A172 (cell line): ENCODE results near the gene LCN6. TPM values are rescaled to one million over a fixed set of nuclear protein-coding genes. Genes with fewer than 3 reads are reported as not detected.
"Not testable (repeated sequence)": the region's sequence is repeated elsewhere in the genome, so short reads cannot be mapped to it uniquely, and the experiment has no call there.

ENCODE experiments used
- DNase-seq: peaks from one replicate; pipeline ENCODE4 v3.0.0-alpha.2; 2015; ENCODE audit warnings: low spot score
- total RNA-seq: library from RNA; depleted of rRNA; stranded (reverse); fragments of >200 nt; shearing (Covaris generic); gene quantifications from 2 replicates; pipeline ENCODE4 v1.2.3, GENCODE V29; 2014

Gene LCN6
- total RNA-seq, 1 experiment from 2014 or later, result not detected

- no peak for DNase-seq
Observed at GRCh38 chr9:136759436-136760325, 11.4 kb upstream of the LCN6 start.

- DNase-seq, result no peak
Observed at GRCh38 chr9:136759001-136759400, 10.7 kb upstream of the LCN6 start.

DNA sequence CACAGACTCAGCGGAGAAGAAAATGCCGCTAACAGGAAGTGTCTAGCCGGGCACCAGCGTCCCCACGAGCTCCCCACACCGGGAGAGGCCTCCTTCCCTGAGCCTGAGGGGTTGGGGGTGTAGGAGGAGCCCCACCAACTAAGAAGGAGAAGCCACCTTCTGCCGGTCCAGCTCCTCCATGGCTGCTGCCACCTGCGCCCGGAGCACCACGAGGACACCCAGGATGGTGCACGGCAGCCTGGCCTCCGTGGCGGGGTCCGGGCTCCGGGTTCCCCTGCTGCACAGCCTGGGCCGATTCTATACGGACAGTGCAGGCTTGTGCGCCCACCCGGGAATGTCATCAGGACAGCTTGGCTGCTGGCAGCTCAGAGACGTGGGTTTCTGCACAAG lies 9.4 kb upstream of the LCN6 start:
- DNase-seq, result no peak

DNA sequence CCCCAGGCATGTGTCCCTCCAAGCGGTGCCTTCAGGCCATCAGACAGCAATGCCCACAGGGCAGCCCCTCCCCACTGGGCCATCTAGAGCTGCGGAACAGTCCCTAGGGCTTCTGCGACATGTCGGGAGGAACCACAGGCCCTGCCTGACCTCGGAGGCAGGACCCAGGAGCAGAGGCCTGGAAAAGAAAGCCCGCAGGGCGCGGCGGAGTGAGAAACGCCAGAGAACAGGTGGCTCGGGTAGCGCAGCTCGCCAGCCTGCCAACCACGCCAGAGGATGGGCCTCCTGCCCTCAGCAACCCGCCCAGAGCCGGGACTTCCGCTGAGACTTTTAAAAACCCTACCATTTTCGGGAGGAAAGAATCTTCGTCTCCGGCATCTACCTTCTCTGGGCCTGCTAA lies 9.0 kb upstream of the LCN6 start:
- no peak for DNase-seq

GRCh38 chr9:136756836-136757235 lies 8.5 kb upstream of the LCN6 start:
- DNase-seq, result no peak

- no peak for DNase-seq
Observed at GRCh38 chr9:136756134-136756438, 7.8 kb upstream of the LCN6 start.

GRCh38 chr9:136755302-136756133 lies 7.2 kb upstream of the LCN6 start:
- not testable (repeated sequence) for DNase-seq

DNA sequence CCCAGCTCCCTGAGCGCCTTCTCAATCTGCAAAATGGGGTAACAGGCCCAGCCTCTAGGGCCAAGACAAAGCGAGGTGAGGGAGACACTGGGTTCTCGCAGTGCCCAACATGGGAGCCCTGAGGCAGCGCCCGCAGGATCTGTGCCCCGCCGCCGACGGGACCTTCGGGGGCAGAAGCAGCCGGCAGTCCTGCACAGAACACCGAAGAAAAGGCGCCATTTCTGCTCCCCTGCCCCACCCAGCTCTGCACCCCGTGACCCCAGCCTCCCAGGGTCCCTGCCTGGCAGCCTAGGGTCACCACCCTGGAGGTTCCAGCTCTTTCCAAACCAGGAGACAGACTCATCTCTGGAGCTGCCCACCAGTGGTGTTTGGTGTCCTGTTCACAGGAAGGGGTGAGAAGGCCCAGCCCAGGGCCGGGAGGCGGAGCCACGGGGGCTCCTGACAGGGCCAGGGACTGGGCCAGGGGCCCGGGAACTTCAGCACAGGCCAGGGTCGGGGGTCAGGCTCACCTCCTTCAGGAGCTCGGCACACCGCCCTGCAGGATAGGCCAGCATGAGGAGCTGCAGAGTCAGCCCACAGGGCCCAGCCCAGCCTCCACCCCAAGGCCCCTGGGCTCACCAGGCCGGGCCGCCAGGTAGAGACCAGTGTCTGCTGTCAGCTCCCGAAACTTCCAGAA lies 6.4 kb upstream of the LCN6 start:
- no peak for DNase-seq

DNA sequence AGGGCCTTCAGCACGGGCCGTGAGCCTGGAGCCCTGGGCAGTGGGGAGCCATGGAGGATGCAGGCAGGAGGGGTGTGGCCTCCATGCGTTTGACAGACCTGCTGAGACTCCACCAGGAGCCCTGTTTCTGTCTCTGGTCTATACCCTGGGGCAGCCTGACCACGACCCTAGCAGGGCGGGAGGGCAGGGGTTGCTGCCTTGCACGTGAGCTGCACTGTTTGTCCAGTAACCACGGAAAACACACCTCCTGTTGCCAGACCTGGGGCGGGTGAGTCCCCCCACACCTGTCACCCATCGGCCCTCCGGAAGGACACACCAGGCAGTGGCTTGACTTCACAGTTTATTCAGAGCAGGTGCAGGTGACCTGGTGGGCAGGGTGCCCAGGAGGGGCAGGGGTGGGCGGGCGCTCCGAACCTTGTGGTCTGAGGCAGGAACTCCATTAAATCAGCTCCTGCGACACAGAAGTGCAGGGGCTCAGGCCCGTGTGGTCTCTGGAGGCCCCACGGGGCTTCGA lies 5.8 kb upstream of the LCN6 start:
- no peak for DNase-seq

- no peak for DNase-seq
Observed at GRCh38 chr9:136753371-136754058, 5.2 kb upstream of the LCN6 start.

GRCh38 chr9:136751814-136752213 lies 3.5 kb upstream of the LCN6 start:
- DNase-seq, result no peak

DNA sequence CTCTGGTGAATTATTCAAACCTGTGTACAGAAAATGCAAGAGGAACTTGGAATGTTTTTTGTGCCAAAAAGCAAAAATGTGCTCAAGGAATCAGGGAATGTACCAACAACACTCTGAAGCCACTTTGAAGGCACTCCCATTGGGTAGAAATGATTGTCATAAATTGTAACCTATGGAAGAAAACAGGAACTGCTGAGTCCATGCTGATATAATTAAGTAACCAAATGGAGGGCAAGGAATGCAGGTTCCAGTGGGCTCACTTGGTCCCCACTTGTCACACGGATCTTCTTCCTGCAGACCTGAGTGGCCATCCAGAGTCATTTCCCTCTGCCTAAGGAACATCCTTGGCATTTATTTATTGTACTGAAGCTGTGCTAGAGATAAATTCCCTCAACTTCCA lies 2.9 kb upstream of the LCN6 start:
- no peak for DNase-seq

DNA sequence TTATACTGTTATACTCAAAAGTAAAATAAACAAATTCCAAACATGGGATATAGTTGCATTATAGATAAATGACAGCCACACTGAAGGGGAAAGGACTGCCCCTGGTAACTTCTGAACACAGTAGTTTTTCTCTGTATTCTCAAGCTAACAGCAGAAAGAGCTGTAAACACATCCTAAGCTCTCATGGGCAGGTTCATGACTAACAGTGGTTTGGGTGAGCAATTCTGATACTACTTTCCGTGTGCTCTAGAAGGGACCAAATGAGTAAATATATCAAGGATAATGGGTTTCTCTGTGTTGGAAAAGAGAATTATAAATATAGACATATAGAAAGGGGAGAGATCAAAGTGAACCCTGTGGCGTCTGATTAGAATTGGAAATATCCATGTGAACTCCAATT lies 2.2 kb upstream of the LCN6 start:
- no peak for DNase-seq

GRCh38 chr9:136748666-136749611 lies 614 bp upstream of the LCN6 start:
- DNase-seq, result no peak

- no peak for DNase-seq
Observed at GRCh38 chr9:136747161-136748060, 914 bp downstream of the LCN6 start.

DNA sequence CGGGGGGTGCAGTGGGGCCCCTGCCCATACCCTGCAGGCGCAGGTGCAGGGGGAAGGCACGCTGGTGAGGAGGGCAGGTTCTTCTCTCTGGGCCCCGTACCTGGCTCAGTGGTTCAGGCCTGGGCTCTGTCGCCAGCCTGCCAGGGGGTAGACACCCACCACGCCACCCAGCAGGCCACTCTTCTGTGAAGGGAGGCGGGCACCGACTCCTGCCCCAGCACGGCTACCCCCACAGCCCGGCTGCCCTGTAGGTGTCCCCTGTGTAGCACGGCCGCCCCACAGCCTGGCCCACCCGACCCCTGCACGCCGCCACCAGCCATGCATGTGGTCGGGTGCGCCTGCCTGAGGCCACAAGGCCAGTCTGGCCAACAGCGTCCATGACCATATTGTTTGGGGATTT lies 1.7 kb downstream of the LCN6 start:
- no peak for DNase-seq

DNA sequence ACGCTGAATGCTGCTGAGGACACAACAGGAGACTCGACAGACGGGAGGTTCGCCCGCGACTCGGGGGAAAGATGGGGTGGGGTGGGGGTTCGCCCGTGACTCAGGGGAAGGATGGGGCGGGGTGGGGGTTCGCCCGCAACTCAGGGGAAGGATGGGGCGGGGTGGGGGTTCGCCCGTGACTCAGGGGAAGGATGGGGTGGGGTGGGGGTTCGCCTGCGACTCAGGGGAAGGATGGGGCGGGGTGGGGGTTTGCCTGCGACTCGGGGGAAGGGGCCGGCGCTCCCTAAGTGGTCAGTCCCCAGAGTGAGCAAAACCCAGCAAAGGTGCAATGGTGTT lies 2.2 kb downstream of the LCN6 start:
- no peak for DNase-seq

- no peak for DNase-seq
Observed at GRCh38 chr9:136745389-136746154, 2.8 kb downstream of the LCN6 start.

GRCh38 chr9:136744773-136745172 lies 3.6 kb downstream of the LCN6 start:
- DNase-seq, result no peak
